Amygdala (tissue), 56 donors: ENCODE results near the gene C3orf62.
"Not testable (repeated sequence)": the region's sequence is repeated elsewhere in the genome, so short reads cannot be mapped to it uniquely, and the experiment has no call there.

Source experiments
- DNase-seq, 56 donors: peaks; one replicate each; lab custom pipeline; 2025; lab: John Stamatoyannopoulos, UW

C3orf62 gene

GRCh38 chr3:49220985-49221563, 56.0 kb downstream of the C3orf62 start:
- DNase-seq = not testable (repeated sequence)

- no peak for DNase-seq
Measured at GRCh38 chr3:49219132-49219531, 57.9 kb downstream of the C3orf62 start.
